ENCODE results near the gene CREB3L1.
A peak's percentile ranks its signal among the peaks of the same experiment; 100 is the strongest.

The CREB3L1 gene

GRCh38 chr11:46337626-46338345 lies 60.3 kb downstream of the CREB3L1 start:
- H3K4me3 ChIP-seq (ENCODE audit: low read depth, low read length): no peak overlapping the region

DNA sequence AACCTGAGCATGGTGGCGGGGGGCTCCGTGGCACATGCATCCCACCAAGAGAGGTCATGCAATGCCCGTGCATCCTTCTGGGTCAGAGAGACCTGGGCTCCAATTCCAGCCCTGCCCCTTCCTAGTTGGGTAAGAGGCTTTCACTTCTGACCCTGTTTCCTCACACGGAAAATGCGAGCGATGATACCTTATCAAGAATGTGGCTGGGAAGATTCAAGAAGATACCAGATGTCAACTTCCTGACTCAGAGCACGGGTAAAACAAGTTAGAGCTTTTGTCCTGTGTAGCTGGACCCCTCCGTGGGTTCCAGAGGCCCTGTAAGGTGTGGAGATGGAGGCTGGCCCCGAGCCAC lies 61.1 kb downstream of the CREB3L1 start:
- peak overlapping the region; percentile 7 for H3K4me3 ChIP-seq (ENCODE audit: low read depth, low read length)
- DNase-seq (ENCODE audit: low read depth): no peak

More at GRCh38 chr11:46337626-46338345, 60.3 kb downstream of the CREB3L1 start:
- DNase-seq (ENCODE audit: low read depth): no peak

DNA sequence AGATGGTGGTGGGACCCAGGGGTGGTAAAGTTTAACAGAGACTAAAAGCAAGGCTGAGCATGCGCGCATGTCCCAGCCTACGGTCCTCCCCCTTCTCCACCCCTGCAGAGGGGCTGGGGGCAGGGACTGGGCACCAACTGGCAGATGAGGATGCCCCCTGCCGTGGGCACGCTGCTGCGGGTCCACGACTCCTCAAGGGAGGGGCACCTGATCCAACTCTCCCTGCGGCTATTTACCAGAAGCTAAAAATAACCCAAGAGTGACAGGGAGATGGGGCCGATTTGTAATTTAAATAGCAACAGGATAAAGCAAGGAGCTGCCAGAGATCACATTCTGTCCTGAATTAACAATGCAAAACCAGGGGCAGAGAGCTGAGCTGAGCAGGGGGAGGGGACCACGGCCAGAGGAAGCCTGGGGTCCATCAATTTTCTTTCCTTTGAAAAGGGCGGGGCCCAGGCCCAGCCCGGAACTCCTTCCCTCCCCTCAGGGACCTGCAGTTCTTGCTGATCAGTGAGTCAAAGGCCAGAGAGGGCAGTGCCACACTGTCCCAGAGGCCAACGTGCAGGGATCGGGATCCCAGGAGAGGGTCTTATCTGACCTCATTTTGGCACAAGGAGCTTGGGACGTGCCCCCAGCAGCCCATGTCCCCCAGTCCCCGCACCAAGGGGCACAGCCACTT lies 61.7 kb downstream of the CREB3L1 start:
- DNase-seq (ENCODE audit: low read depth): no peak
- peak overlapping the region; percentile 7 for H3K4me3 ChIP-seq (ENCODE audit: low read depth, low read length)

DNA sequence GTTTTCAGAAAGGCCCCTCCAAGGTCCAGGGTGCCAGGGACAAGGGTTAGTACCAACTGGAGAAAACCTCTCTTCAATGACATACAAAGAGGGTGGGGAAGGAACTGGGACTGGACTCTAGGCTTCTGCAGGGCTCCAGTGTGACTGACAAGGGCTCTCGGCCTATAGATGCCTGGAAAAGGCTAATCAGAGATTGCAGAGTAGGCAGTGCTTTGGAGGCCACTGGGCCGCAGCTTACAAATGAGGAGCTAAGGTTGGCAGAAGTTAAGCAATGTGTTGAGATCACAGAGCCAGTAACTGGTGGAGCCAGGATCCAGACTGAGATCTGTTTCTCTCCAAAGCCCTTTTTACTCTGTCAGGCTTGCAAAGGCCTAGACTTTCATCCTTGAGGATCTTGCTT lies 62.4 kb downstream of the CREB3L1 start:
- no peak overlapping the region for H3K4me3 ChIP-seq (ENCODE audit: low read depth, low read length)
- DNase-seq (ENCODE audit: low read depth): no peak

DNA sequence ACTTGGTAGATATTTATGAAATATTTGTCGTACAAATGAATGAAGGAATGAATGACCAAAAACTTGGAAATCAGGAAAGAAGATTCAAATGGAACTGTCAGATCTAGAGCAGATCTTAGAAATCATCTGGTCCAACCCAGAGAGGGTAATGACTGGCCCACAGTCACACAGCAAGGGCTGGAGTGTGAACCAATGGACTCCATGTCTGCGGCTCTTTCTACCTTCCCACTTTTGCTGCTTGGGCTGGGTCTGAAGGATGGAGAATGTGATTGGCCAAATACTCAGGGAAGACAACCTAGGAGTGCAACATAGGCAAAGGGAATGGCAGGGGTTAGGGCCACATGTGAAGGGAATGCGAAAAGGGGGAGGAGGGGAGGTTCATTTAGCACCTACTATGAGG lies 64.0 kb downstream of the CREB3L1 start:
- DNase-seq (ENCODE audit: low read depth): no peak
- H3K4me3 ChIP-seq (ENCODE audit: low read depth, low read length): no peak overlapping the region

DNA sequence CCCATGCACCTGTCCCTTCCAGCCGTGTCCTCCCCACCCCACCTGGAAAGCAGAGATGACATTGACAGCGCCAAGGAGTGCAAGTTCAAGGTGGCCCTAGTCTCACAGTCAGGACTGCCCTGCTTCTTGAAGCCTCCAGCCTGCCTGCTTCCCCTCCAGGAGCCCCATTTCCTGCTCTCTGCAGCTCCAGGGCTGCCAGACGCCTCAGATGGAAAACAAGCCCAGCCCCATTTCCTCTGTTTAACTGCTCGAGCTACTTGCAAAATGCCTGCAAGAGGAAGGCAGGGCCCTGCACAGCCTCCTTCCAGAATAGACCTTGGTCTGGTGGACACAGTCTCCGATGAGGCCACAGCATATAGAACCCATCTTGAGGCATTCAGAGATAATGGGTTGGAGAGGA lies 64.8 kb downstream of the CREB3L1 start:
- H3K4me3 ChIP-seq (ENCODE audit: low read depth, low read length): no peak overlapping the region
- no peak for DNase-seq (ENCODE audit: low read depth)

DNA sequence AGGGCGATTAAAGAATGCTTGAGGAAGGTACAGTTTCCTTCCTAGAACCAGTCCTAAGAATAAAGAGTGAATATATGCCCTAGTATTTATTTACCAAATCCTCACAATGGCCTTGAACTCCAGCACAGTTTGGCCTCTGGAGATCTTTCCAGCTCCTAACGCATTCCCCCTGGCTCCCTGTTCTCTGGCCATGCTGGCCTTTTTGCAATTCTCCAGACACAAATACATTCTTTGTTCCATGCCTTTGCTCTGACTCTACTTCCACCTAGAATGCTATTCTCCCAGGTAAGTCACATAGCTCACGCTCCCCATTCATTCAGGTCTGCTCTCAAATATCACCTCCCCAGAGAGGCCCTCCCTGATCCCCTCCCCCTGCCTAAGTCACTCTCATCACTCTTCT lies 66.1 kb downstream of the CREB3L1 start:
- H3K4me3 ChIP-seq (ENCODE audit: low read depth, low read length): no peak overlapping the region
- DNase-seq (ENCODE audit: low read depth): no peak

DNA sequence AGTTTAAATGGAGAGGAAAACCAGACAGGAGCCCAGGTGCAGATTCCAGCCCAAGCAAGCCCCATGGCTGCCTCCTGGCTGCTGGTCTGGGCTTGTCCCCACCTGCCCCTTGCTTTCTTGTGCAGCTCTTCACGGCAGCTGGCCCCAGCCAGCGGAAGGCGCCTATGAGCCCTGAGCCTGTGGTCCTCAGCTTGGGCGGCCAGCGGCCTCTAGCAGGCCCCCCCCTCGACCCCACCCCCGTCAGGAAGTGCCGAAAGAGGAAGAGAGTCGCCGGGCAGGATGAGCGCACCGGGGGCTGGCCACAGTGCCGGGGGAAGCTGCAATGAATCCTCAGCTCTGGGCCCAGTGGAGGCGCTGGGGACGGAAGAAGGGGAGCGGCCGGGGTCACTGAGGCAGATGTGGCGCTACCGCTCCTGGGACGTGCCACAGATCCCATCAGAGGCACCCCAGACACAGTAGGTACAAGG lies 67.7 kb downstream of the CREB3L1 start:
- H3K4me3 ChIP-seq (ENCODE audit: low read depth, low read length): peak overlapping the region; percentile 29
- DNase-seq (ENCODE audit: low read depth): no peak

- DNase-seq (ENCODE audit: low read depth): no peak
- no peak overlapping the region for H3K4me3 ChIP-seq (ENCODE audit: low read depth, low read length)
Measured at GRCh38 chr11:46345881-46346484, 68.5 kb downstream of the CREB3L1 start.

DNA sequence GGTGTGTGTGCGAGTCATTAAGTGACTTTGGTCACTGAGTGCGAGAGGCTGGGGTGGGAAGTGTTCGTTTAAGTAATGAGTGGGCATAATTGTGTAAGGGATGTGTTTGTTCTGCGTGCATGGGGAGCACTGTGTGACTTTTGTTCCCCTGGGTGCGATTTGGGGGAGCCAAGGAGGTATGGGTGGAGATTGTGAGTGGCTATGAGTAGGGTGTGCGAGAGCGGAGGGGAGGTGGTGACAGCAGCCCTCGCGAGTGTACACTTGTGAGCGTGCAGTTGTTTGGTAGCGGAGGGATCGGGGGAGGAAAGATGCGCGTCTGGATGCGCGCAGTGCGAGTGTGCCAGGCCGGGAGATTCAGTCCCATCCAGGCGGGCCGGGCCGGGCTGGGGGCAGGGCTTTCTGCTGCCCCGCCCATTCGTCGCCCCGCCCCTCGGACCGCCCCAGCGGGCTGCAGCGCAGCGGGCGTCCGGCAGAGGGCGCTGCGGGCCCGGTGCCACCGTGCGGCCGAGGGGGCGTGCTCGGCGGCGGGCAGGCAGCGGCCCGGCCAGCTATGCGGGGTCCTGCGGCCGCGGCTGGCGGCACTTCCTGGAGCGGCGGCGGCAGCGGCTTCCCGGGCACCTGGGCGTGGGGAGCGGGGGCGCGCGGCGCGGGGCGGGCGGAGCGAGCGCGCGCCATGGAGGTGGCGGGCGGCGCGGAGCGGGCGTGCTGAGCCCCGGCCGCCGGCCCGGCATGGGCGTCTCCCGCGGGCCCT lies 69.6 kb downstream of the CREB3L1 start, which contains the start of gene DGKZ:
Gene DGKZ, plus strand, starts transcription at position 578 of the 751 bp plus-strand sequence. CDS start 197 bp downstream, outside the sequence.
- DNase-seq (ENCODE audit: low read depth): no peak
- peak within 1 kb of the TSS; percentile 75 for H3K4me3 ChIP-seq (ENCODE audit: low read depth, low read length)

GRCh38 chr11:46347637-46348311 lies 70.3 kb downstream of the CREB3L1 start:
- no peak for DNase-seq (ENCODE audit: low read depth)
- peak overlapping the region; percentile 75 for H3K4me3 ChIP-seq (ENCODE audit: low read depth, low read length)

GRCh38 chr11:46348566-46349401 lies 71.3 kb downstream of the CREB3L1 start:
- DNase-seq (ENCODE audit: low read depth): no peak
- peak overlapping the region; percentile 75 for H3K4me3 ChIP-seq (ENCODE audit: low read depth, low read length)

- no peak for DNase-seq (ENCODE audit: low read depth)
- no peak overlapping the region for H3K4me3 ChIP-seq (ENCODE audit: low read depth, low read length)
Measured at GRCh38 chr11:46350695-46351094, 73.2 kb downstream of the CREB3L1 start.

GRCh38 chr11:46351148-46351547 lies 73.7 kb downstream of the CREB3L1 start:
- DNase-seq (ENCODE audit: low read depth): no peak
- no peak overlapping the region for H3K4me3 ChIP-seq (ENCODE audit: low read depth, low read length)

GRCh38 chr11:46351606-46352005 lies 74.1 kb downstream of the CREB3L1 start:
- no peak for DNase-seq (ENCODE audit: low read depth)
- no peak overlapping the region for H3K4me3 ChIP-seq (ENCODE audit: low read depth, low read length)

DNA sequence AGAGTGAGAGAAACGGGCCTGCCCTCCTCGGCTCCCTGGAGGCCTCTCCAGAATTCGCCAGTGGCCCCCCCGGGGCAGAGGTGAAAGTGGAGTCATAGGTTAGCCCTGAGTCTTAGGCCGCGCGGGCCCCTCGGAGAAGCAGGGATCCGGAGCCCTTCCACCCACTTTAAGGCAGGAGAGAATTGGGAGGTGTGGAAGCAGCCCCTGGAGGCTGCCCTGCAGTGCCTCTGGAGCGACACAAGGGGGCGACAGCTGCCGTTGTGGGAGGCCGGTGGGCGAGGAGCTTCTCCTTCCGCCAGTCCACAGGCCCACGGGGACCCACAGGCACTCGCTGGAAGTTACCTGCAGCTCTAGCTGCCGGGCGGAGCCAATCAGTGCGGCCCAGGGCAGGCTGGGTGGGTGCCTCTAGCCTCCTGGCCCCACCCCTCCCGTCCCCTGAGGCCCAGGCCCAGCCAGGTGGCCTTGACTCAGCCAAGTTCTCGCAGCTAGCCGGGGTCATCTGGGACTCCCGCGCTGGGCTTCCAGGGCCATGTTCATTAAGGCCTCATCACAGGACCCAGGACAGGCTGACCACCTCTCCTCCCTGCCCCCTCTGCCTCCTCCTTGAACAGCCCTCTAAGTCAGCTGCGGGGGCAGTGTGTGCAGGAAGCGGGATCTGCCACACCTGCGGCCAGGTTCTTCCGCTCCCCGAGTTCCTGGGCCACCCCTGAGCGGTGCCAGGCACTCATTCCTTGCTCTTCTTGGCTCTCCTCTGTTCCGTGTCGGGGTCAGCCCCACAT lies 74.8 kb downstream of the CREB3L1 start:
- peak overlapping the region; percentile 26 for H3K4me3 ChIP-seq (ENCODE audit: low read depth, low read length)
- no peak for DNase-seq (ENCODE audit: low read depth)

- no peak overlapping the region for H3K4me3 ChIP-seq (ENCODE audit: low read depth, low read length)
- no peak for DNase-seq (ENCODE audit: low read depth)
Measured at GRCh38 chr11:46353698-46354097, 76.2 kb downstream of the CREB3L1 start.
